HEK293 (cell line): ENCODE results near the gene GABBR2.
A peak's percentile ranks its signal among the peaks of the same experiment; 100 is the strongest.

Experiments used
- CTCF ChIA-PET: fragments of 350-600 bp; formaldehyde crosslinking; extraction: SDS; loops from one replicate; lab custom pipeline; 2021; ENCODE audit warnings: antibody characterized with exemption; lab: Yijun Ruan, JAX
- POLR2A ChIA-PET: fragments of 300-600 bp; formaldehyde crosslinking; extraction: SDS; loops from one replicate; lab custom pipeline; 2020; ENCODE audit warnings: antibody characterized with exemption, inconsistent platforms; lab: Yijun Ruan, JAX
- H3K27ac ChIP-seq: fragments of 200-500 bp; sonication (Bioruptor generic); 2 replicates; pipeline ENCODE4 v1.5.1; 2014; ENCODE audit warnings: low read depth, low read length, control low read depth, inconsistent platforms; ENCODE audit errors: extremely low read depth
- H3K36me3 ChIP-seq, 2 experiments: fragments of 200-500 bp in 1 of 2; sonication (Bioruptor generic) in 1 of 2; 1 replicate in 1 of 2; 2 replicates in 1 of 2; pipeline ENCODE4 v1.5.1; 2014 to 2017; ENCODE audit warnings: inconsistent platforms in 2 of 2, low read length in 2 of 2; ENCODE audit not compliant: control insufficient read depth in 2 of 2, insufficient read depth in 1 of 2
- H3K4me1 ChIP-seq: fragments of 200-500 bp; sonication (Bioruptor generic); 2 replicates; pipeline ENCODE4 v1.5.1; 2014; ENCODE audit warnings: mild to moderate bottlenecking, low read length, inconsistent platforms; ENCODE audit not compliant: control insufficient read depth, insufficient read depth
- H3K4me3 ChIP-seq: 2 replicates; pipeline ENCODE4 v1.5.1; 2011; ENCODE audit warnings: low read depth, mild to moderate bottlenecking, control low read depth, low read length, moderate library complexity
- H3K9me3 ChIP-seq: fragments of 200-500 bp; sonication (Bioruptor generic); 2 replicates; pipeline ENCODE4 v1.5.1; 2014; ENCODE audit warnings: low read depth, low read length, inconsistent platforms; ENCODE audit not compliant: control insufficient read depth, insufficient read depth
- ATF2 ChIP-seq: fragments of 450-650 bp; formaldehyde crosslinking; IDR thresholded peaks from 2 replicates; pipeline ENCODE4 v1.5.1; 2016; ENCODE audit warnings: missing biosample characterization, missing genetic modification characterization, low read depth
- BCL6B ChIP-seq: fragments of 450-650 bp; formaldehyde crosslinking; IDR thresholded peaks from 2 replicates; pipeline ENCODE4 v1.5.1; 2017; ENCODE audit warnings: missing biosample characterization, missing genetic modification characterization
- GLI4 ChIP-seq: fragments of 450-650 bp; formaldehyde crosslinking; IDR thresholded peaks from 2 replicates; pipeline ENCODE4 v1.5.1; 2016; ENCODE audit warnings: missing biosample characterization, missing genetic modification characterization
- KLF8 ChIP-seq: fragments of 450-650 bp; formaldehyde crosslinking; IDR thresholded peaks from 2 replicates; pipeline ENCODE4 v1.5.1; 2016; ENCODE audit warnings: missing biosample characterization, missing genetic modification characterization
- SP3 ChIP-seq: fragments of 450-650 bp; formaldehyde crosslinking; IDR thresholded peaks from 2 replicates; pipeline ENCODE4 v1.5.1; 2016; ENCODE audit warnings: missing biosample characterization, missing genetic modification characterization
- ZBTB1 ChIP-seq: fragments of 450-650 bp; formaldehyde crosslinking; IDR thresholded peaks from 2 replicates; pipeline ENCODE4 v1.5.1; 2016; ENCODE audit warnings: missing biosample characterization, missing genetic modification characterization
- ZBTB44 ChIP-seq: fragments of 450-650 bp; IDR thresholded peaks from 2 replicates; pipeline ENCODE4 v1.5.1; 2018; ENCODE audit warnings: missing biosample characterization, mild to moderate bottlenecking, missing genetic modification characterization
- ZBTB49 ChIP-seq: fragments of 450-650 bp; formaldehyde crosslinking; IDR thresholded peaks from 2 replicates; pipeline ENCODE4 v1.5.1; 2016; ENCODE audit warnings: missing biosample characterization, missing genetic modification characterization, low read depth
- ZFHX2 ChIP-seq: fragments of 450-650 bp; formaldehyde crosslinking; conservative IDR thresholded peaks from 2 replicates; pipeline ENCODE4 v1.5.1; 2016; ENCODE audit warnings: missing biosample characterization, missing genetic modification characterization
- ZIC2 ChIP-seq: fragments of 450-650 bp; formaldehyde crosslinking; IDR thresholded peaks from 2 replicates; pipeline ENCODE4 v1.5.1; 2016; ENCODE audit warnings: missing biosample characterization, missing genetic modification characterization
- ZNF121 ChIP-seq: fragments of 450-650 bp; formaldehyde crosslinking; IDR thresholded peaks from 2 replicates; pipeline ENCODE4 v1.5.1; 2016; ENCODE audit warnings: missing biosample characterization, missing genetic modification characterization
- ZNF132 ChIP-seq: fragments of 450-650 bp; formaldehyde crosslinking; IDR thresholded peaks from 2 replicates; pipeline ENCODE4 v1.5.1; 2017; ENCODE audit warnings: missing biosample characterization, missing genetic modification characterization, borderline replicate concordance
- ZNF138 ChIP-seq: fragments of 450-650 bp; formaldehyde crosslinking; IDR thresholded peaks from 2 replicates; pipeline ENCODE4 v1.5.1; 2016; ENCODE audit warnings: missing biosample characterization, missing genetic modification characterization, borderline replicate concordance
- ZNF184 ChIP-seq: fragments of 450-650 bp; IDR thresholded peaks from 2 replicates; pipeline ENCODE4 v1.5.1; 2018; ENCODE audit warnings: missing biosample characterization, mild to moderate bottlenecking, missing genetic modification characterization
- ZNF280D ChIP-seq: fragments of 450-650 bp; formaldehyde crosslinking; IDR thresholded peaks from 2 replicates; pipeline ENCODE4 v1.5.1; 2016; ENCODE audit warnings: missing biosample characterization, missing genetic modification characterization
- ZNF292 ChIP-seq: fragments of 450-650 bp; formaldehyde crosslinking; IDR thresholded peaks from 2 replicates; pipeline ENCODE4 v1.5.1; 2016; ENCODE audit warnings: low read depth, missing biosample characterization, missing genetic modification characterization, borderline replicate concordance
- ZNF514 ChIP-seq: fragments of 450-650 bp; formaldehyde crosslinking; IDR thresholded peaks from 2 replicates; pipeline ENCODE4 v1.5.1; 2016; ENCODE audit warnings: missing biosample characterization, missing genetic modification characterization
- ZNF521 ChIP-seq: fragments of 450-650 bp; formaldehyde crosslinking; IDR thresholded peaks from 2 replicates; pipeline ENCODE4 v1.5.1; 2017; ENCODE audit warnings: missing biosample characterization, mild to moderate bottlenecking, missing genetic modification characterization
- ZNF561 ChIP-seq: fragments of 450-650 bp; IDR thresholded peaks from 2 replicates; pipeline ENCODE4 v1.5.1; 2018; ENCODE audit warnings: missing biosample characterization, missing genetic modification characterization, borderline replicate concordance
- ZNF704 ChIP-seq: fragments of 450-650 bp; formaldehyde crosslinking; IDR thresholded peaks from 2 replicates; pipeline ENCODE4 v1.5.1; 2016; ENCODE audit warnings: missing biosample characterization, missing genetic modification characterization
- ZNF707 ChIP-seq: fragments of 450-650 bp; formaldehyde crosslinking; IDR thresholded peaks from 2 replicates; pipeline ENCODE4 v1.5.1; 2016; ENCODE audit warnings: missing biosample characterization, missing genetic modification characterization
- ZSCAN18 ChIP-seq: fragments of 450-650 bp; formaldehyde crosslinking; IDR thresholded peaks from 2 replicates; pipeline ENCODE4 v1.5.1; 2016; ENCODE audit warnings: missing biosample characterization, missing genetic modification characterization

Gene GABBR2

GRCh38 chr9:98603821-98604383, 104.8 kb downstream of the GABBR2 start:
- POLR2A ChIA-PET = no interaction called here
- CTCF ChIA-PET = no interaction called here
- H3K9me3 ChIP-seq = no peaks in the 10 kb centered on the region
- TF ChIP-seq ZNF292 (tag by site-specific recombination) (no peak), ZBTB44 (tag by site-specific recombination) (no peak), ZNF704 (tag by site-specific recombination) (no peak), ZBTB1 (no peak), BCL6B (no peak), ZNF121 (tag by site-specific recombination) (no peak), ZFHX2 (tag by site-specific recombination) (peak; percentile 23; the same call in 1 of the 2 replicates)
- no peak overlapping the region for H3K4me3 ChIP-seq
- no peaks in the 10 kb centered on the region for H3K4me1 ChIP-seq
- H3K36me3 ChIP-seq = no peaks in the 10 kb centered on the region
- no peak overlapping the region for H3K27ac ChIP-seq

- Histone ChIP-seq H3K27ac (no peak overlapping the region), H3K36me3 (no peaks in the 10 kb centered on the region), H3K9me3 (no peaks in the 10 kb centered on the region), H3K4me3 (no peak overlapping the region), H3K4me1 (no peaks in the 10 kb centered on the region)
- ChIA-PET POLR2A (no interaction called here), CTCF (no interaction called here)
- TF ChIP-seq ZSCAN18 (tag by site-specific recombination) (no peak), ZNF514 (tag by site-specific recombination) (no peak), ZIC2 (no peak), ZNF184 (tag by site-specific recombination) (no peak), SP3 (tag by site-specific recombination) (no peak), ZNF280D (tag by site-specific recombination) (no peak), ZNF521 (tag by site-specific recombination) (no peak), ZNF707 (tag by site-specific recombination) (no peak), ZNF132 (tag by site-specific recombination) (no peak), ZNF561 (tag by site-specific recombination) (no peak), ATF2 (tag by site-specific recombination) (no peak), ZBTB49 (tag by site-specific recombination) (no peak), GLI4 (no peak), ZNF138 (tag by site-specific recombination) (no peak), KLF8 (tag by site-specific recombination) (no peak)
Observed at GRCh38 chr9:98602839-98603500, 105.8 kb downstream of the GABBR2 start.
